HepG2 (cell line): ENCODE measurements around the gene USP38. TPM values are rescaled to one million over a fixed set of nuclear protein-coding genes. Genes with fewer than 3 reads are reported as not detected.
A peak's percentile ranks its signal among the peaks of the same experiment; 100 is the strongest.

Experiments
- ATF7-NPFF ChIP-seq: sonication (generic); formaldehyde crosslinking; IDR thresholded peaks from 2 replicates; pipeline ENCODE4 v1.8.1; 2023; ENCODE audit warnings: mild to moderate bottlenecking, low read depth, missing genetic modification reagents, moderate library complexity
- CENPX ChIP-seq: sonication (generic); formaldehyde crosslinking; IDR thresholded peaks from 2 replicates; pipeline ENCODE4 v1.9.0; 2021; ENCODE audit warnings: mild to moderate bottlenecking, missing genetic modification reagents, moderate library complexity
- CHD4 ChIP-seq: fragments of 200-600 bp; sonication (generic); IDR thresholded peaks from 2 replicates; pipeline ENCODE4 v1.7.0; 2017; ENCODE audit warnings: mild to moderate bottlenecking, low read length, borderline replicate concordance
- ESRRA ChIP-seq: sonication (generic); formaldehyde crosslinking; IDR thresholded peaks from 2 replicates; pipeline ENCODE4 v1.5.1; 2020; ENCODE audit warnings: mild to moderate bottlenecking, low read depth, missing genetic modification reagents
- HDAC2 ChIP-seq: sonication (generic); formaldehyde crosslinking; IDR thresholded peaks from 2 replicates; pipeline ENCODE4 v1.4.0; 2020; ENCODE audit warnings: missing genetic modification reagents
- HNRNPLL ChIP-seq: fragments of 200-400 bp; formaldehyde crosslinking; IDR thresholded peaks from 2 replicates; pipeline ENCODE4 v1.6.1; 2017; ENCODE audit warnings: mild to moderate bottlenecking, low read depth, low read length; ENCODE audit not compliant: poor library complexity, severe bottlenecking
- KDM1A ChIP-seq: IDR thresholded peaks from 2 replicates; pipeline ENCODE4 v1.6.1; 2016; ENCODE audit warnings: missing compliant biosample characterization
- KDM2A ChIP-seq: sonication (generic); formaldehyde crosslinking; IDR thresholded peaks from 2 replicates; pipeline ENCODE4 v1.4.0; 2020; ENCODE audit warnings: low read depth, missing genetic modification reagents, borderline replicate concordance
- MTA3 ChIP-seq: sonication (generic); formaldehyde crosslinking; IDR thresholded peaks from 2 replicates; pipeline ENCODE4 v1.4.0; 2020; ENCODE audit warnings: missing genetic modification reagents
- NFIC ChIP-seq: IDR thresholded peaks from 2 replicates; pipeline ENCODE4 v1.6.1; 2012; ENCODE audit warnings: mild to moderate bottlenecking, low read length, inconsistent platforms
- RFXANK ChIP-seq: IDR thresholded peaks from 2 replicates; pipeline ENCODE4 v1.6.1; 2016
- RXRA ChIP-seq: sonication (generic); formaldehyde crosslinking; IDR thresholded peaks from 2 replicates; pipeline ENCODE4 v1.5.1; 2020; ENCODE audit warnings: missing genetic modification reagents
- SMAD3 ChIP-seq: sonication (generic); formaldehyde crosslinking; IDR thresholded peaks from 2 replicates; pipeline ENCODE4 v1.4.0; 2020; ENCODE audit warnings: missing genetic modification reagents
- TOE1 ChIP-seq: sonication (generic); formaldehyde crosslinking; IDR thresholded peaks from 2 replicates; pipeline ENCODE4 v1.4.0; 2020; ENCODE audit warnings: mild to moderate bottlenecking, missing genetic modification reagents
- ZNF20 ChIP-seq: sonication (generic); formaldehyde crosslinking; IDR thresholded peaks from 2 replicates; pipeline ENCODE4 v1.4.0; 2020; ENCODE audit warnings: mild to moderate bottlenecking, moderate library complexity, missing genetic modification reagents
- ZNF362 ChIP-seq: sonication (generic); formaldehyde crosslinking; IDR thresholded peaks from 2 replicates; pipeline ENCODE4 v1.4.0; 2020; ENCODE audit warnings: missing genetic modification reagents, mild to moderate bottlenecking, borderline replicate concordance
- ZNF382 ChIP-seq: sonication (generic); formaldehyde crosslinking; IDR thresholded peaks from 2 replicates; pipeline ENCODE4 v1.5.0; 2020; ENCODE audit warnings: missing genetic modification reagents, mild to moderate bottlenecking, borderline replicate concordance
- ZNF768 ChIP-seq: sonication (generic); formaldehyde crosslinking; IDR thresholded peaks from 2 replicates; pipeline ENCODE4 v1.4.0; 2020; ENCODE audit warnings: missing genetic modification reagents
- ZNF772 ChIP-seq: sonication (generic); formaldehyde crosslinking; IDR thresholded peaks from 2 replicates; pipeline ENCODE4 v1.5.0; 2020; ENCODE audit warnings: mild to moderate bottlenecking, missing genetic modification reagents
- polyA plus RNA-seq, 8 experiments: library from polyadenylated mRNA; depleted of rRNA in 3 of 8; stranded (reverse) in 7 of 8; unstranded in 1 of 8; fragments of >200 nt; fragmentation: Illumina TruSeq in 4 of 8; extraction: Trizol in 4 of 8; gene quantifications; 2 replicates each; pipeline versions ENCODE4 v1.2.1 to v1.2.3, GENCODE V29; 2011 to 2016; ENCODE audit warnings: low read depth in 4 of 8, missing spikeins in 1 of 8, mixed read lengths in 1 of 8; ENCODE audit not compliant: insufficient read depth in 1 of 8
- total RNA-seq, 5 experiments: library from RNA; depleted of rRNA; stranded (reverse); fragments of >200 nt; fragmentation: Illumina TruSeq; extraction: Trizol; gene quantifications; 2 replicates each; pipeline ENCODE4 v1.2.3, GENCODE V29; 2016; ENCODE audit warnings: low read depth in 1 of 5
- TF ChIP-seq, protein P1 (sequence below): IDR thresholded peaks from 2 replicates; pipeline ENCODE4 v1.6.1; 2012; ENCODE audit warnings: low read depth, low read length, improper control_type of control experiment
- TF ChIP-seq, protein P2 (sequence below): sonication (generic); formaldehyde crosslinking; IDR thresholded peaks from 2 replicates; pipeline ENCODE4 v1.4.0; 2020; ENCODE audit warnings: missing genetic modification reagents, borderline replicate concordance
- TF ChIP-seq, protein P3 (sequence below): sonication (generic); formaldehyde crosslinking; IDR thresholded peaks from 2 replicates; pipeline ENCODE4 v1.5.1; 2020; ENCODE audit warnings: mild to moderate bottlenecking, missing genetic modification reagents, moderate library complexity
- TF ChIP-seq, protein P4 (sequence below): sonication (generic); formaldehyde crosslinking; IDR thresholded peaks from 2 replicates; pipeline ENCODE4 v1.4.0; 2020; ENCODE audit warnings: mild to moderate bottlenecking, missing genetic modification reagents

USP38 gene
- total and polyA plus RNA-seq, 2 of the 13 experiments (the other 11 are each of a cell fraction or from before 2014, with no cell fraction given) = 4.5 to 11.8 TPM

DNA sequence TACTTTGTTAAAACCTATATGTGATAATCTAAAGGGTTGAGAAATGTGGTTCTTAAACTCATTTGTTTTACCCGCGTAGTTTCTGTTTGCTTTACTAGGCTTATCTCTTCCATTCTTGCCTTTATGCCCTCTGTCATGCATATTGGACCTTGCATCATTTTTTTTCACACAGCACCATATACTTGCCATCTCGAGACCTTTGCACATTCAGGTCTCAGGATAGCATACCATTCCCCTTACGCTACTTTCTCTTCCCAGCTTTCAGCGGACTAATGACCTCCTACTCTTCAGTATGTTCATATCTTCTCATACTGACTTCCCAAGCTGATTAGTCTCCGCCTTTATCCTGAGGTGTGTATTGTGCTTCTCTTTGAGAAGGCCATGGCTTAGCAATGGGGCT lies 40.5 kb downstream of the USP38 start (continued):
- TF ChIP-seq CHD4 = no peak; the same call in 1 of the 2 replicates
- TF ChIP-seq CENPX = no peak
- TF ChIP-seq ZNF20 = no peak
- peak; percentile 88 for TF ChIP-seq HDAC2 (CRISPR knock-in tag)
- TF ChIP-seq RFXANK (CRISPR knock-in tag) = no peak
- TF ChIP-seq, protein P1, sequence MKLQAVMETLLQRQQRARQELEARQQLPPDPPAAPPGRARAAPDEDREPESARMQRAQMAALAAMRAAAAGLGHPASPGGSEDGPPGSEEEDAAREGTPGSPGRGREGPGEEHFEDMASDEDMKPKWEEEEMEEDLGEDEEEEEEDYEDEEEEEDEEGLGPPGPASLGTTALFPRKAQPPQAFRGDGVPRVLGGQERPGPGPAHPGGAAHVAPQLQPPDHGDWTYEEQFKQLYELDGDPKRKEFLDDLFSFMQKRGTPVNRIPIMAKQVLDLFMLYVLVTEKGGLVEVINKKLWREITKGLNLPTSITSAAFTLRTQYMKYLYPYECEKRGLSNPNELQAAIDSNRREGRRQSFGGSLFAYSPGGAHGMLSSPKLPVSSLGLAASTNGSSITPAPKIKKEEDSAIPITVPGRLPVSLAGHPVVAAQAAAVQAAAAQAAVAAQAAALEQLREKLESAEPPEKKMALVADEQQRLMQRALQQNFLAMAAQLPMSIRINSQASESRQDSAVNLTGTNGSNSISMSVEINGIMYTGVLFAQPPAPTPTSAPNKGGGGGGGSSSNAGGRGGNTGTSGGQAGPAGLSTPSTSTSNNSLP = peak; percentile 93
- TF ChIP-seq, protein P2, sequence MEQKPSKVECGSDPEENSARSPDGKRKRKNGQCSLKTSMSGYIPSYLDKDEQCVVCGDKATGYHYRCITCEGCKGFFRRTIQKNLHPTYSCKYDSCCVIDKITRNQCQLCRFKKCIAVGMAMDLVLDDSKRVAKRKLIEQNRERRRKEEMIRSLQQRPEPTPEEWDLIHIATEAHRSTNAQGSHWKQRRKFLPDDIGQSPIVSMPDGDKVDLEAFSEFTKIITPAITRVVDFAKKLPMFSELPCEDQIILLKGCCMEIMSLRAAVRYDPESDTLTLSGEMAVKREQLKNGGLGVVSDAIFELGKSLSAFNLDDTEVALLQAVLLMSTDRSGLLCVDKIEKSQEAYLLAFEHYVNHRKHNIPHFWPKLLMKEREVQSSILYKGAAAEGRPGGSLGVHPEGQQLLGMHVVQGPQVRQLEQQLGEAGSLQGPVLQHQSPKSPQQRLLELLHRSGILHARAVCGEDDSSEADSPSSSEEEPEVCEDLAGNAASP (CRISPR knock-in tag) = peak; percentile 44; the same call in 1 of the 2 replicates
- peak; percentile 72 for TF ChIP-seq SMAD3 (CRISPR knock-in tag)
- TF ChIP-seq RXRA (CRISPR knock-in tag) = no peak; the same call in 1 of the 2 replicates
- TF ChIP-seq ATF7-NPFF = no peak
- 0 out of 2 replicates have a peak, but pooled peaks have one; percentile 46 for TF ChIP-seq TOE1 (CRISPR knock-in tag)
- TF ChIP-seq ZNF768 (CRISPR knock-in tag) = no peak
- TF ChIP-seq, protein P3, sequence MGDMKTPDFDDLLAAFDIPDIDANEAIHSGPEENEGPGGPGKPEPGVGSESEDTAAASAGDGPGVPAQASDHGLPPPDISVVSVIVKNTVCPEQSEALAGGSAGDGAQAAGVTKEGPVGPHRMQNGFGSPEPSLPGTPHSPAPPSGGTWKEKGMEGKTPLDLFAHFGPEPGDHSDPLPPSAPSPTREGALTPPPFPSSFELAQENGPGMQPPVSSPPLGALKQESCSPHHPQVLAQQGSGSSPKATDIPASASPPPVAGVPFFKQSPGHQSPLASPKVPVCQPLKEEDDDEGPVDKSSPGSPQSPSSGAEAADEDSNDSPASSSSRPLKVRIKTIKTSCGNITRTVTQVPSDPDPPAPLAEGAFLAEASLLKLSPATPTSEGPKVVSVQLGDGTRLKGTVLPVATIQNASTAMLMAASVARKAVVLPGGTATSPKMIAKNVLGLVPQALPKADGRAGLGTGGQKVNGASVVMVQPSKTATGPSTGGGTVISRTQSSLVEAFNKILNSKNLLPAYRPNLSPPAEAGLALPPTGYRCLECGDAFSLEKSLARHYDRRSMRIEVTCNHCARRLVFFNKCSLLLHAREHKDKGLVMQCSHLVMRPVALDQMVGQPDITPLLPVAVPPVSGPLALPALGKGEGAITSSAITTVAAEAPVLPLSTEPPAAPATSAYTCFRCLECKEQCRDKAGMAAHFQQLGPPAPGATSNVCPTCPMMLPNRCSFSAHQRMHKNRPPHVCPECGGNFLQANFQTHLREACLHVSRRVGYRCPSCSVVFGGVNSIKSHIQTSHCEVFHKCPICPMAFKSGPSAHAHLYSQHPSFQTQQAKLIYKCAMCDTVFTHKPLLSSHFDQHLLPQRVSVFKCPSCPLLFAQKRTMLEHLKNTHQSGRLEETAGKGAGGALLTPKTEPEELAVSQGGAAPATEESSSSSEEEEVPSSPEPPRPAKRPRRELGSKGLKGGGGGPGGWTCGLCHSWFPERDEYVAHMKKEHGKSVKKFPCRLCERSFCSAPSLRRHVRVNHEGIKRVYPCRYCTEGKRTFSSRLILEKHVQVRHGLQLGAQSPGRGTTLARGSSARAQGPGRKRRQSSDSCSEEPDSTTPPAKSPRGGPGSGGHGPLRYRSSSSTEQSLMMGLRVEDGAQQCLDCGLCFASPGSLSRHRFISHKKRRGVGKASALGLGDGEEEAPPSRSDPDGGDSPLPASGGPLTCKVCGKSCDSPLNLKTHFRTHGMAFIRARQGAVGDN (CRISPR knock-in tag) = no peak
- peak; percentile 94 for TF ChIP-seq ZNF362
- peak; percentile 55 for TF ChIP-seq NFIC
- TF ChIP-seq ESRRA (CRISPR knock-in tag) = 0 out of 2 replicates have a peak, but pooled peaks have one; percentile 24
- TF ChIP-seq MTA3 = no peak
- TF ChIP-seq ZNF772 (CRISPR knock-in tag) = no peak
- TF ChIP-seq ZNF382 = no peak
- no peak for TF ChIP-seq KDM1A (CRISPR knock-in tag)
- TF ChIP-seq HNRNPLL = no peak
- TF ChIP-seq, protein P4, sequence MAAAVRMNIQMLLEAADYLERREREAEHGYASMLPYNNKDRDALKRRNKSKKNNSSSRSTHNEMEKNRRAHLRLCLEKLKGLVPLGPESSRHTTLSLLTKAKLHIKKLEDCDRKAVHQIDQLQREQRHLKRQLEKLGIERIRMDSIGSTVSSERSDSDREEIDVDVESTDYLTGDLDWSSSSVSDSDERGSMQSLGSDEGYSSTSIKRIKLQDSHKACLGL (CRISPR knock-in tag) = no peak
- TF ChIP-seq KDM2A (CRISPR knock-in tag) = no peak
